Left lung (tissue), 10 donors: ENCODE results near the gene MTRFR. TPM values are rescaled to one million over a fixed set of nuclear protein-coding genes. Genes with fewer than 3 reads are reported as not detected.

Experiments used
- ATAC-seq: fragments of 200-7000 bp; cut with Tn5 transposase; one replicate; pipeline ENCODE4 v1.9.1; 2020; ENCODE audit warnings: moderate library complexity
- DNase-seq, 4 donors: peaks; one replicate each; pipeline ENCODE4 v3.0.0-alpha.2; 2013 to 2020
- H3K27ac ChIP-seq, 2 donors: fragments of 200-600 bp; sonication (generic) in 1 of 2; one replicate each; pipeline versions ENCODE4 v1.5.0 to v1.8.0; 2020 to 2021
- H3K27me3 ChIP-seq, 2 donors: fragments of 200-600 bp; sonication (generic) in 1 of 2; one replicate each; pipeline versions ENCODE4 v1.5.0 to v1.8.0; 2020 to 2021
- H3K36me3 ChIP-seq, 2 donors: fragments of 200-600 bp; sonication (generic) in 1 of 2; one replicate each; pipeline versions ENCODE4 v1.5.0 to v1.8.0; 2020 to 2021
- H3K4me1 ChIP-seq, 2 donors: fragments of 200-600 bp; one replicate each; pipeline ENCODE4 v1.8.0; 2021
- H3K4me3 ChIP-seq, 2 donors: fragments of 200-600 bp; sonication (generic) in 1 of 2; one replicate each; pipeline versions ENCODE4 v1.5.0 to v1.8.0; 2020 to 2021; ENCODE audit warnings: mild to moderate bottlenecking in 1 of 2
- H3K9me3 ChIP-seq, 2 donors: fragments of 200-600 bp; sonication (generic) in 1 of 2; one replicate each; pipeline versions ENCODE4 v1.5.0 to v1.8.0; 2020 to 2021
- intact Hi-C, 2 donors: fragments of 100-400 bp; cut with DNase I; formaldehyde crosslinking; loops; one replicate each; pipeline versions ENCODE4 v1.11.2 to v1.14.2; 2022
- polyA plus RNA-seq, 6 donors: library from polyadenylated mRNA; unstranded; fragments of 120-200 nt; gene quantifications; one replicate each; pipeline ENCODE4 v1.2.1, GENCODE V29; 2013; ENCODE audit not compliant: insufficient read length in 6 of 6
- total RNA-seq, 2 donors: library from RNA; stranded (reverse); fragmentation: NEBNext Ultra II Directional; extraction: Animal tissue kit (Norgen Biotek cat#: 25700); gene quantifications; one replicate each; pipeline ENCODE4 v1.2.1, GENCODE V29; 2021
- TF ChIP-seq, protein P1 (sequence below), 2 donors: fragments of 200-600 bp; sonication (generic) in 1 of 2; IDR thresholded peaks; one replicate each; pipeline versions ENCODE4 v1.5.0 to v1.8.0; 2021; ENCODE audit warnings: antibody characterized with exemption in 2 of 2
- donor health status: DM: no; HTN: yes; CAD: no.
- donor health status: DM: no; HTN: no; CAD: no.

Gene MTRFR
- total and polyA plus RNA-seq, 8 donors: 13.2 to 28.5 (median 25.9) TPM

DNA sequence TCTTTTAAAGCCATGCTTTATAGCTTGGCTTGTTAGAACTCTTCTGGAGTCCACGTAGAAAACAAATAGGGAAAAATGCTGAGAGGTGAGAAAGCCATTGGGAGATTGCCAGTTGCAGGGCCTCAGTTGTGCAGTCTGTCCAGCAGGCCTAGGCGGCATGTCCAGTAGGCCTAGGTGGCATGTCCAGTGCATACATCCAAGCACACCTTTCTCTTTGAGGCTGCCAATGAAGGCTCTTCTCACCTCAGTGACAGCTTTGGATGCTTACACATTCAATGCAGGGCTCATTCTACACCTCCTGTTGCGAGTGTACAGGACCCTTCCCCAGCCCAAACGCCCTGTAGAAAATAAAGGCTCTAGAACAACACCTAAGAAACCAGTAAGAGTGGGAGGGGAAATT is 25.4 kb downstream of the MTRFR start:
- H3K4me1 ChIP-seq: no peaks in the 10 kb centered on the region
- no peaks in the 10 kb centered on the region for H3K27me3 ChIP-seq
- DNase-seq (no peak), ATAC-seq (no peak)
- intact Hi-C loops: no loop called here
- no peaks in the 10 kb centered on the region for H3K9me3 ChIP-seq
- no peak overlapping the region for H3K4me3 ChIP-seq
- H3K36me3 ChIP-seq: peaks cover 0 to 96% of the 10 kb centered on the region in 2 donors
- no peak overlapping the region for H3K27ac ChIP-seq
- TF ChIP-seq, protein P1, sequence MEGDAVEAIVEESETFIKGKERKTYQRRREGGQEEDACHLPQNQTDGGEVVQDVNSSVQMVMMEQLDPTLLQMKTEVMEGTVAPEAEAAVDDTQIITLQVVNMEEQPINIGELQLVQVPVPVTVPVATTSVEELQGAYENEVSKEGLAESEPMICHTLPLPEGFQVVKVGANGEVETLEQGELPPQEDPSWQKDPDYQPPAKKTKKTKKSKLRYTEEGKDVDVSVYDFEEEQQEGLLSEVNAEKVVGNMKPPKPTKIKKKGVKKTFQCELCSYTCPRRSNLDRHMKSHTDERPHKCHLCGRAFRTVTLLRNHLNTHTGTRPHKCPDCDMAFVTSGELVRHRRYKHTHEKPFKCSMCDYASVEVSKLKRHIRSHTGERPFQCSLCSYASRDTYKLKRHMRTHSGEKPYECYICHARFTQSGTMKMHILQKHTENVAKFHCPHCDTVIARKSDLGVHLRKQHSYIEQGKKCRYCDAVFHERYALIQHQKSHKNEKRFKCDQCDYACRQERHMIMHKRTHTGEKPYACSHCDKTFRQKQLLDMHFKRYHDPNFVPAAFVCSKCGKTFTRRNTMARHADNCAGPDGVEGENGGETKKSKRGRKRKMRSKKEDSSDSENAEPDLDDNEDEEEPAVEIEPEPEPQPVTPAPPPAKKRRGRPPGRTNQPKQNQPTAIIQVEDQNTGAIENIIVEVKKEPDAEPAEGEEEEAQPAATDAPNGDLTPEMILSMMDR (IDR thresholded peaks at IDR 0.05): no peak

DNA sequence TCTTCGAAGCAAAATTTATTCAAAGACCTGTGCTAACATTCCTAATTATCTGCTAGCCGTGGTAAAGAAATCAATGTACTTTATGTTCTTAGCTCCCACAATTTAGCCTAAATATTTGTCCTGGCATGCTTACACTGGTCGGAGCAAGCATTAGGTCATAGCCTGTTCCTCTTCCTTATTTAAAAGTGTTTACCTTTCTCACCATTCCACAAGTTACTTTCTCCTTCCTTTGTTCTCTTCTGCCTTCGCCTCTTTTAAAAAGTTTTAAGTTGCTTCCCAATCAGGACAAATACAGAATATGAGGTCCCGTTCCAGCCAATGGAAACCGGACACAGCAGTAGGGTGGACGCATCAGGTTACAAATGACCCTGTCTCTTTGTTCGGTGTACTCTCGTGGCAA is 26.8 kb downstream of the MTRFR start:
- TF ChIP-seq, protein P1 (IDR thresholded peaks at IDR 0.05): no peak
- no peaks in the 10 kb centered on the region for H3K4me1 ChIP-seq
- peaks cover 0 to 96% of the 10 kb centered on the region in 2 donors for H3K36me3 ChIP-seq
- H3K4me3 ChIP-seq: no peak overlapping the region
- no peaks in the 10 kb centered on the region for H3K9me3 ChIP-seq
- intact Hi-C loops: no loop called here
- no peak overlapping the region for H3K27ac ChIP-seq
- no peaks in the 10 kb centered on the region for H3K27me3 ChIP-seq
- ATAC-seq (no peak), DNase-seq (no peak)

DNA sequence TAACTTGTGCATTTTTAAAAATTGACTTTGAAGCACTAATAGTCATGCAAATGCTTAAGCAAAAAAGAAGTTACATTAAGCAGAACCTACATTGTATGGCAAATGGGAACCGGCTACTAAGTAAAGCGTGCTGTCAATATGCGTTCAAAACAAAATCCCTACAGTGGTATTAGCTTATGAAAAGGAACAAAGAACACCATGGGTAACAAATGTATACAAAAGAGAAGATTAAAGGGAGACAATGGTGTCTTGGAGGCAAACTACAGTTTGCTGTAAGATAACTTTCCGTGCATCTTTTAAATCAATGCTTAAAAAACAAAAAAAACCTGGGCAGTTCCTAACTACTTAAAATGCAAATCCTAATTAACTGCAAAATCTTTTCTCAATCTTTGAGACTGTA is 28.0 kb downstream of the MTRFR start:
- no peak overlapping the region for H3K27ac ChIP-seq
- DNase-seq (no peak), ATAC-seq (no peak)
- H3K9me3 ChIP-seq: no peaks in the 10 kb centered on the region
- peaks cover 0 to 96% of the 10 kb centered on the region in 2 donors for H3K36me3 ChIP-seq
- no peaks in the 10 kb centered on the region for H3K4me1 ChIP-seq
- no peak overlapping the region for H3K4me3 ChIP-seq
- TF ChIP-seq, protein P1 (IDR thresholded peaks at IDR 0.05): no peak
- intact Hi-C loops: no loop called here
- H3K27me3 ChIP-seq: no peaks in the 10 kb centered on the region

DNA sequence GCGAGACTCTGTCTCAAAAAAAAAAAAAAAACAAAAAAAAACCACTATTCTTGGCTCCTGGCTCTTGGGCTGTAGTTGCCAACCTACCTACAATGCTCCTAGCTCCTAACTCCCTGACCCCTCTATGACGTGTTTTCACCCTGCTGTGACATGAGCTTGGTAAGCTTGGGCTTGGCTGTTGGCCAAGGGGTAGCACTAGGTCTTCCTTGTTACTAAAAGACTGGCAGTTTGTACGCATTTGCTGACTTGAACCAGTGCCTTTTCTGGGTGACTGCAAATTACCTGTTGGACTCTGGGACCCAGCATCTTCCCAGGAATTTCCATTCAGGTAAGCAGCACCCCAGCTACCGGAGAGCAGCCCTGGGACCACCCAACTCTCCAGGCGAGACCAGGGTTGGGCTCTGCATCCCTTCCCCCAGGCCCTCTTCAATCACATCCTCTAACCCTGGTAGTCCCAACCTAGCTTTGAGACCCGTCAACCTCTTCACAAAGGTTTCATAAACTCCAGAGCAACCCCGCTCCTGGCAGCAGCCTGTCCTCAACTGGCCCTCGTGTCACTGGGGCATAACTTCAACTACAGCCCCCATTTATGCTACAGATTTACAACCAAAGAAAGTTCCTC is 30.1 kb downstream of the MTRFR start:
- Histone ChIP-seq H3K27ac (no peak overlapping the region), H3K36me3 (peaks cover 0 to 86% of the 10 kb centered on the region in 2 donors)

DNA sequence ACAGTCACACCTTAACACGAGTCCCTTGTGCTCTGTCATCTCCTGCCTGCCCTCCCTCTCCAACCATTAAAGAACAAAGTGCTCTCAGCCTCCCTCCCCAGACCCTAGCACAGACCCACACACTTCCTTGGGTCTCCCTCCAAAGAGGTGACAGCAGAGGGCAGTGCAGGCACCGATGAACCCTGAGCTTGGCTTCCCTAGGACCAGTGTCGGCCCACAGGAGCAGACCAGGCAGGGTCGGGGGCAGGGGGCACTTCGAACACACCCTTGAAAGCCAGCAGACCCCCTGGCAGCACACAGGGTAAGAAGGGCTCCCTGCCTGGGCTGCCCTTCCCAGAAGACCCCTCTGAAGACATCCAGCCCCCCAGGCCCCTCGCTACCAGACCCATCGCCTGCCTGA is 31.4 kb downstream of the MTRFR start:
- ATAC-seq (no peak), DNase-seq (no peak)
- TF ChIP-seq, protein P1 (IDR thresholded peaks at IDR 0.05): no peak
- Histone ChIP-seq H3K4me3 (no peak overlapping the region), H3K4me1 (peaks cover 12 to 23% of the 10 kb centered on the region in 2 donors), H3K27me3 (no peaks in the 10 kb centered on the region), H3K27ac (no peak overlapping the region), H3K9me3 (no peaks in the 10 kb centered on the region), H3K36me3 (peaks cover 0 to 72% of the 10 kb centered on the region in 2 donors)
- intact Hi-C loops: no loop called here

More for the DNA sequence above, 30.1 kb downstream of the MTRFR start:
- peaks cover 0 to 10% of the 10 kb centered on the region in 2 donors for H3K4me1 ChIP-seq
- ATAC-seq (no peak), DNase-seq (no peak)
- no peaks in the 10 kb centered on the region for H3K9me3 ChIP-seq
- no peaks in the 10 kb centered on the region for H3K27me3 ChIP-seq
- TF ChIP-seq, protein P1 (IDR thresholded peaks at IDR 0.05): no peak
- no peak overlapping the region for H3K4me3 ChIP-seq
- intact Hi-C loops: no loop called here
